Panc1 (cell line): ENCODE measurements around the gene MAN1A1. TPM values are rescaled to one million over a fixed set of nuclear protein-coding genes. Genes with fewer than 3 reads are reported as not detected.

ENCODE experiments used
- ATAC-seq: fragments of 200-7000 bp; cut with Tn5 transposase; 2 replicates; pipeline ENCODE4 v1.9.1; 2020; ENCODE audit warnings: mild to moderate bottlenecking, moderate library complexity
- BruUV-seq: library from RNA; stranded (reverse); fragments of 400-500 nt; replicated peaks from 2 replicates; lab custom pipeline; 2021; lab: Mats Ljungman, UMichigan
- CTCF ChIA-PET: fragments of 300-600 bp; sonication (Branson Sonifier 250); formaldehyde crosslinking; loops from one replicate; lab custom pipeline; 2022; ENCODE audit warnings: antibody characterized with exemption; lab: Charles Lee
- POLR2A ChIA-PET: fragments of 300-600 bp; sonication (Branson Sonifier 250); formaldehyde crosslinking; loops from one replicate; lab custom pipeline; 2022; ENCODE audit warnings: antibody characterized with exemption; lab: Charles Lee
- DNase-seq: peaks from one replicate; pipeline ENCODE4 v3.0.0-alpha.2; 2010; ENCODE audit warnings: low read depth, low spot score
- H3K27ac ChIP-seq: 2 replicates; pipeline ENCODE4 v1.5.1; 2011; ENCODE audit warnings: mild to moderate bottlenecking, low read length, inconsistent platforms
- H3K27me3 ChIP-seq: fragments of 200-500 bp; sonication (Bioruptor generic); 2 replicates; pipeline ENCODE4 v1.6.0; 2014; ENCODE audit warnings: low read length, inconsistent platforms; ENCODE audit not compliant: control insufficient read depth, insufficient read depth
- H3K36me3 ChIP-seq: fragments of 200-500 bp; sonication (Bioruptor generic); 2 replicates; pipeline ENCODE4 v1.5.1; 2014; ENCODE audit warnings: inconsistent platforms, mild to moderate bottlenecking, low read length, moderate library complexity; ENCODE audit not compliant: control insufficient read depth, insufficient read depth
- H3K4me1 ChIP-seq: 2 replicates; pipeline ENCODE4 v1.5.1; 2011; ENCODE audit warnings: inconsistent platforms, mild to moderate bottlenecking, low read length, moderate library complexity; ENCODE audit not compliant: control insufficient read depth, insufficient read depth
- H3K4me3 ChIP-seq, 2 experiments: 2 replicates each; pipeline ENCODE4 v1.5.1; 2011 to 2012; ENCODE audit warnings: low read depth in 2 of 2, low read length in 2 of 2, mild to moderate bottlenecking in 2 of 2, inconsistent platforms in 1 of 2, moderate library complexity in 1 of 2
- H3K9me3 ChIP-seq: fragments of 200-500 bp; sonication (Bioruptor generic); 2 replicates; pipeline ENCODE4 v1.5.1; 2014; ENCODE audit warnings: low read depth, mild to moderate bottlenecking, inconsistent platforms, low read length, moderate library complexity; ENCODE audit not compliant: control insufficient read depth, insufficient read depth
- POLR2AphosphoS5 ChIP-seq: IDR thresholded peaks from 2 replicates; pipeline ENCODE4 v1.6.1; 2012; ENCODE audit warnings: mild to moderate bottlenecking, low read depth, low read length, moderate library complexity
- SIN3A ChIP-seq: IDR thresholded peaks from 2 replicates; pipeline ENCODE4 v1.6.1; 2012; ENCODE audit warnings: low read depth, mild to moderate bottlenecking, low read length, moderate library complexity, borderline replicate concordance; ENCODE audit not compliant: insufficient read depth
- TCF7L2 ChIP-seq: IDR thresholded peaks from 2 replicates; pipeline ENCODE4 v1.6.1; 2011; ENCODE audit warnings: mild to moderate bottlenecking, low read depth, low read length, inconsistent platforms
- in situ Hi-C: cut with HindIII; loops from 2 replicates; pipeline ENCODE4 v1.10.0; 2016; ENCODE audit warnings: low sequenced_read_pairs, low pct_unique_long_range_greater_than_20kb
- intact Hi-C: fragments of 100-400 bp; cut with micrococcal nuclease; formaldehyde crosslinking; loops from one replicate; pipeline ENCODE4 v1.10.0; 2022; ENCODE audit not compliant: unreplicated experiment
- total RNA-seq: library from RNA; stranded (reverse); gene quantifications from one replicate; pipeline ENCODE4 v1.2.1, GENCODE V29; 2021; ENCODE audit not compliant: unreplicated experiment
- TF ChIP-seq, protein P1 (sequence below): fragments of 450-650 bp; IDR thresholded peaks from 2 replicates; pipeline ENCODE4 v1.5.1; 2017; ENCODE audit warnings: mild to moderate bottlenecking
- TF ChIP-seq, protein P2 (sequence below), 2 experiments: IDR thresholded peaks; 2 replicates each; pipeline ENCODE4 v1.6.1; 2011 to 2012; ENCODE audit warnings: low read depth in 2 of 2, control low read depth in 1 of 2, low read length in 1 of 2, mild to moderate bottlenecking in 1 of 2, moderate library complexity in 1 of 2; ENCODE audit not compliant: insufficient read depth in 1 of 2

The MAN1A1 gene
- total RNA-seq, 1 experiment from 2014 or later, result 3.2 TPM

DNA sequence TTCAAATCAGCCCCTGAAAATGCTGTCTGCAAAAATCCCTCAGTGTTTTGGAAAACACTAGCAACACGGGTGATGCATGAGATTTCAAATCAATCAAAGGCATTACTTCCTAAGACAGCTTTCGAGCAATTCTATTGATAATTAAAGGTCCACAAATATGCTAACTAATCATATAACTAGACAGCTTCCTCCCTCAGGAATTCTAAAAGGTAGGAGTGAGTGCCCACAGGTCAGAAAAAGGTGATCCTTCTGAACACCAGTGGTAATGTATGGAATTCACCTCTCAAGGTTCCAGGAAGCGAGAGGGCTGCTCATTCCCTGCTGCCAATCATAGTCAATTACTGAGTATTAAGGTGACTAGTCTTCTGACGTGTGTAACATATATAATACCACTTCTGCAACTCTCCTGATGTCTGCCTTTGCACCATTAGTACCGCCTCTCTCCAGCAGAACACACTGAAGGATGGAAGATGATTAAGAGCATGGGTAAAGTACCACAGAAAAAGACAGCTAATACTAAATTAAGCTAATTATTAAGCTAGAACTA is 16.4 kb downstream of the MAN1A1 start:
- in situ Hi-C loops, result no loop called here
- DNase-seq (no peak), ATAC-seq (no peak)
- BruUV-seq, result no TSS peak
- H3K9me3 ChIP-seq, result no peaks in the 10 kb centered on the region
- no peaks in the 10 kb centered on the region for H3K36me3 ChIP-seq
- no peaks in the 10 kb centered on the region for H3K4me1 ChIP-seq
- H3K4me3 ChIP-seq, result no peak overlapping the region
- POLR2A ChIA-PET, result no interaction called here
- no peak for TF ChIP-seq TCF7L2
- TF ChIP-seq POLR2AphosphoS5, result no peak
- TF ChIP-seq SIN3A, result no peak
- TF ChIP-seq, protein P1, sequence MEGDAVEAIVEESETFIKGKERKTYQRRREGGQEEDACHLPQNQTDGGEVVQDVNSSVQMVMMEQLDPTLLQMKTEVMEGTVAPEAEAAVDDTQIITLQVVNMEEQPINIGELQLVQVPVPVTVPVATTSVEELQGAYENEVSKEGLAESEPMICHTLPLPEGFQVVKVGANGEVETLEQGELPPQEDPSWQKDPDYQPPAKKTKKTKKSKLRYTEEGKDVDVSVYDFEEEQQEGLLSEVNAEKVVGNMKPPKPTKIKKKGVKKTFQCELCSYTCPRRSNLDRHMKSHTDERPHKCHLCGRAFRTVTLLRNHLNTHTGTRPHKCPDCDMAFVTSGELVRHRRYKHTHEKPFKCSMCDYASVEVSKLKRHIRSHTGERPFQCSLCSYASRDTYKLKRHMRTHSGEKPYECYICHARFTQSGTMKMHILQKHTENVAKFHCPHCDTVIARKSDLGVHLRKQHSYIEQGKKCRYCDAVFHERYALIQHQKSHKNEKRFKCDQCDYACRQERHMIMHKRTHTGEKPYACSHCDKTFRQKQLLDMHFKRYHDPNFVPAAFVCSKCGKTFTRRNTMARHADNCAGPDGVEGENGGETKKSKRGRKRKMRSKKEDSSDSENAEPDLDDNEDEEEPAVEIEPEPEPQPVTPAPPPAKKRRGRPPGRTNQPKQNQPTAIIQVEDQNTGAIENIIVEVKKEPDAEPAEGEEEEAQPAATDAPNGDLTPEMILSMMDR, result no peak
- 0 out of 2 replicates have a peak, but pooled peaks cover 6% of the 10 kb centered on the region for H3K27me3 ChIP-seq
- CTCF ChIA-PET, result no interaction called here
- intact Hi-C loops, result no loop called here
- H3K27ac ChIP-seq, result no peak overlapping the region

DNA sequence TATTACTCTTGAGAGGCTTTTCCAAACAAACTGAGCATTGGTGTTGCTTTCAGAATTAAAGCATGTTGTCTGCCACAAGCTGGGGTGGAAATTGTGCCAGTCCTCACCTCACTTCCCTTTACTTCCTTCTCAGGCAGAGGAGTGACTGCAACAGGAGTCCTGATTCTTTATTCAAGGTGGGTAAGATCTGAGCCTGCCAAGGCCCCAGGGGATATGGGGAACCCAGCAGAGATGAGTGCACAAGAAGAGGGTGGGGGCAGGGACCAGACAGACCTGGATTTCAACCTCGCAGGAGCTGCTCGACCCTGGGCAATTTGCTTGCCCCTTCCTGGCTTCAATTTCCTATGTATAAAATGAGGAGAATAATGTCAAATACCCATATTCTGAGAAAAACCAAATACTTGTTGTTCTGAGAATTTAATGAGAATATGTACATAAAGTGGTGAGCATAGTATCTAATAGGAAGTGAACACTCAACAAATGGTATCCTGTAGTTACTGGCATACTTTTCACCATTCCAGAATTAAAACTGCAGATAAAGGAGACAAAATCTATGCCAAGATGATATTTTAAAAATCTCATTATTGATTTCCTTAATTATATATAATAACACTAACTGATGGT is 17.8 kb downstream of the MAN1A1 start:
- H3K4me1 ChIP-seq, result no peaks in the 10 kb centered on the region
- ChIA-PET CTCF (no interaction called here), POLR2A (no interaction called here)
- no peak for TF ChIP-seq TCF7L2
- TF ChIP-seq, protein P1, result no peak
- no peak for TF ChIP-seq POLR2AphosphoS5
- TF ChIP-seq SIN3A, result no peak
- TF ChIP-seq, protein P2, sequence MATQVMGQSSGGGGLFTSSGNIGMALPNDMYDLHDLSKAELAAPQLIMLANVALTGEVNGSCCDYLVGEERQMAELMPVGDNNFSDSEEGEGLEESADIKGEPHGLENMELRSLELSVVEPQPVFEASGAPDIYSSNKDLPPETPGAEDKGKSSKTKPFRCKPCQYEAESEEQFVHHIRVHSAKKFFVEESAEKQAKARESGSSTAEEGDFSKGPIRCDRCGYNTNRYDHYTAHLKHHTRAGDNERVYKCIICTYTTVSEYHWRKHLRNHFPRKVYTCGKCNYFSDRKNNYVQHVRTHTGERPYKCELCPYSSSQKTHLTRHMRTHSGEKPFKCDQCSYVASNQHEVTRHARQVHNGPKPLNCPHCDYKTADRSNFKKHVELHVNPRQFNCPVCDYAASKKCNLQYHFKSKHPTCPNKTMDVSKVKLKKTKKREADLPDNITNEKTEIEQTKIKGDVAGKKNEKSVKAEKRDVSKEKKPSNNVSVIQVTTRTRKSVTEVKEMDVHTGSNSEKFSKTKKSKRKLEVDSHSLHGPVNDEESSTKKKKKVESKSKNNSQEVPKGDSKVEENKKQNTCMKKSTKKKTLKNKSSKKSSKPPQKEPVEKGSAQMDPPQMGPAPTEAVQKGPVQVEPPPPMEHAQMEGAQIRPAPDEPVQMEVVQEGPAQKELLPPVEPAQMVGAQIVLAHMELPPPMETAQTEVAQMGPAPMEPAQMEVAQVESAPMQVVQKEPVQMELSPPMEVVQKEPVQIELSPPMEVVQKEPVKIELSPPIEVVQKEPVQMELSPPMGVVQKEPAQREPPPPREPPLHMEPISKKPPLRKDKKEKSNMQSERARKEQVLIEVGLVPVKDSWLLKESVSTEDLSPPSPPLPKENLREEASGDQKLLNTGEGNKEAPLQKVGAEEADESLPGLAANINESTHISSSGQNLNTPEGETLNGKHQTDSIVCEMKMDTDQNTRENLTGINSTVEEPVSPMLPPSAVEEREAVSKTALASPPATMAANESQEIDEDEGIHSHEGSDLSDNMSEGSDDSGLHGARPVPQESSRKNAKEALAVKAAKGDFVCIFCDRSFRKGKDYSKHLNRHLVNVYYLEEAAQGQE (IDR thresholded peaks at IDR 0.05; ENCODE audit: insufficient read depth in 1 of 2, low read depth in 2 of 2, low read length in 1 of 2), result no peak
- no peaks in the 10 kb centered on the region for H3K9me3 ChIP-seq
- BruUV-seq, result no TSS peak
- in situ Hi-C loops (no loop called here), intact Hi-C loops (no loop called here)
- 0 out of 2 replicates have a peak, but pooled peaks cover 3% of the 10 kb centered on the region for H3K27me3 ChIP-seq
- no peak overlapping the region for H3K4me3 ChIP-seq
- no peak for DNase-seq
- ATAC-seq, result no peak
- H3K36me3 ChIP-seq, result no peaks in the 10 kb centered on the region
- no peak overlapping the region for H3K27ac ChIP-seq
